ENCODE data around the gene LRRC23.
A peak's percentile ranks its signal among the peaks of the same experiment; 100 is the strongest.

LRRC23 gene

DNA sequence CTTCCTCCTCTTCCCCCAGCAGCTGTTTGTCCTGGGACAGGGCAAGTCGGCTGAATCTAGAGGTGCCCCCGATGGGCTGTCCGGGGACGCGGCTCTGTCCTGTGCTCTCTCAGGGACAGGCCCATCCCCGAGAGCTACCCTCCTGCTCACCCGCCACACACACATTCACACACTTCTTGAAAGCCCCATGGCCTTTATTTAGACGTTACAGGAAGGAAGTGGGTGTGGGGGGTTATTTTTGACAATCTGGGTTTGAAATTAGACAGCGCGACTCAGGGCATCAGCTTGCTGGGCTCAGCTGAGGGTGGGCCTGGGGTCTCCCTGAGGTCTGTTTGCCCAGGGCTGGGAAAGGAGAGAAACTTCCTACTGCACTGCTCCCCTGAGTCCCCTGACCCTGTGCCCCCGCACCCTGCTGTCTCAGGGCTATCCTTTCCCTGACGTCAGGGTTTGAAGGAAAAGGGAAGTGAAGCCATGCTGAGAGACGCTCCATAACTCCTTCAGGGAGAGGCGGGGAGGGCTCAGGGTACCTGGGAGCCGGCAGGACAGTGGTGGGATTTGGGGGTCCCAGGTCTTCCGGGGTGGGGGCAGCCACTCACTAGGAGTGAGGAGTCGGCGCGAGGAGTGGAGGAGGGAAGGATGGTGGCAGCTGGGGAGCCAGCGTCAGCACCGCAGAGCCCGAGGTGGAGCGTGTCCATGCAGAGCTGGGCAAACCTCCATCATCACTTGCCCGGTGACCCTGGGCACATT is 54.6 kb downstream of the LRRC23 start:
- no peak for DNase-seq

DNA sequence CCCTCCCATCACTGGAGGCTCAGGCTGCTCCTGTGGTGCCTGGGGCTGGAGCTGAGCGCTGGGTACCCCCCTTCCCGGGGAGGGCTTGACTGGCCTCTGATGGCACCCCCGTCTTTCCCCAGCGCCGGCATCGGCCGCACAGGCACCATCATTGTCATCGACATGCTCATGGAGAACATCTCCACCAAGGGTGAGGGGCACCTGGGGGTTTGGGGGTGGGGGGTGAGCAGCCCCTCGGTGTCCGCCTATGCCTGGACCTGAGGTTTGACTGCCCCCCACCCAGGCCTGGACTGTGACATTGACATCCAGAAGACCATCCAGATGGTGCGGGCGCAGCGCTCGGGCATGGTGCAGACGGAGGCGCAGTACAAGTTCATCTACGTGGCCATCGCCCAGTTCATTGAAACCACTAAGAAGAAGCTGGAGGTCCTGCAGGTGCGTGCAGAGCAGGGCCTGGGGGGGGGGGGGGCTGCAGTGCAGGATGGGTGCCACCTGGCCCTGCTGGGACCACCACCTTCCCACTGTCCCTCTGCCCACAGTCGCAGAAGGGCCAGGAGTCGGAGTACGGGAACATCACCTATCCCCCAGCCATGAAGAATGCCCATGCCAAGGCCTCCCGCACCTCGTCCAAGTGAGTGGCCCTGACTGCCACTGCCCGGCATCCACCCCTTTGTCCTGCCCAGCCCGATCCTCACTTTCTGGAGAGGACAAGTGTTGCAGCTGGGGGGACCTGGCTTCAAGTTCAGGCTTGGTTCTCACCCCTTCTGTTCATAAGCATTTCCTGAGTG is 55.4 kb downstream of the LRRC23 start:
- no peak for DNase-seq

DNA sequence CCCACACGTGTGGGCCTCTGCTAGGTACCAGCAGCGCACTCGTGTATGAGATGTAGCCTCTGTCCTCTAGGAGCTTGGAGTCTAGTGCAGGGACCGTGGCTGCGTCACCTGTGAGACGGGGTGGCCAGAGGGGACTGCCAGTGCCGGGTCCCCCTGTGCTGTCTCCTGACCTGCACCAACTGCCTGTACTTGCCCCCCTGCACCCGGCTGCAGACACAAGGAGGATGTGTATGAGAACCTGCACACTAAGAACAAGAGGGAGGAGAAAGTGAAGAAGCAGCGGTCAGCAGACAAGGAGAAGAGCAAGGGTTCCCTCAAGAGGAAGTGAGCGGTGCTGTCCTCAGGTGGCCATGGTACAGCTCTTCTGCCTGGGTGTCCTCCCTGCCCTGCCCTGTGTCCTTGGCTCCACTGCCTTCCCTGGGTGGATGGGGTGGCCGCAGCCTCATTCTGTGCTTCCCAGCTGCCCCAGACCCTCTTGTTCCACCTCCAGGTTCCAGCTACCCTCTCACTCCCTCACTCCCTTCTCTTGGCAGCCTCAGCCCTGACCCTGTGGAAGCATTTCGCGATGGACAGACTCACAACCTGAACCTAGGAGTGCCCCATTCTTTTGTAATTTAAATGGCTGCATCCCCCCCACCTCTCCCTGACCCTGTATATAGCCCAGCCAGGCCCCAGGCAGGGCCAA is 56.1 kb downstream of the LRRC23 start:
- DNase-seq, result no peak

DNA sequence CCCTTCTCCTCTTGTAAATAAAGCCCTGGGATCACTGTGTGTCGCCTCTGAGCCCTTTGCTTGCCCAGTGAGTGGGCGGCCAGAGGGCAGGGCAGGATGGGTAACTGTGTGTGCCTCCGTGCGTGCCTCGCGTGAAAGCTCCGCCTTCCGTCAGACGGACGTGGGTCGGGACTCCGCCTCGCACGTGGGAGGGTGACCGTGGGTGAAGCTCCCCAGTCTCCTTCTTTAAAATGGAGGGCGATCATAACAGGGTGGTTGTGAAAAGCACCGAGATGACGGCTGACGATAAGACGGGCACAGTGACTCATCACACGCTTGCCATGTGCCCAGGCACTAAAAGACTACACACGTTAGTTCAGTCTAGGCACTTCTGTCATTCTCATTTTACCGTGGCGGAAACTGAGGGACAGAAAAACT is 56.7 kb downstream of the LRRC23 start:
- no peak for DNase-seq

GRCh38 chr12:6961695-6962284 is 57.2 kb downstream of the LRRC23 start:
- peak; percentile 73 for DNase-seq

- no peak for DNase-seq
Observed at GRCh38 chr12:6962285-6963015, 57.8 kb downstream of the LRRC23 start.

DNA sequence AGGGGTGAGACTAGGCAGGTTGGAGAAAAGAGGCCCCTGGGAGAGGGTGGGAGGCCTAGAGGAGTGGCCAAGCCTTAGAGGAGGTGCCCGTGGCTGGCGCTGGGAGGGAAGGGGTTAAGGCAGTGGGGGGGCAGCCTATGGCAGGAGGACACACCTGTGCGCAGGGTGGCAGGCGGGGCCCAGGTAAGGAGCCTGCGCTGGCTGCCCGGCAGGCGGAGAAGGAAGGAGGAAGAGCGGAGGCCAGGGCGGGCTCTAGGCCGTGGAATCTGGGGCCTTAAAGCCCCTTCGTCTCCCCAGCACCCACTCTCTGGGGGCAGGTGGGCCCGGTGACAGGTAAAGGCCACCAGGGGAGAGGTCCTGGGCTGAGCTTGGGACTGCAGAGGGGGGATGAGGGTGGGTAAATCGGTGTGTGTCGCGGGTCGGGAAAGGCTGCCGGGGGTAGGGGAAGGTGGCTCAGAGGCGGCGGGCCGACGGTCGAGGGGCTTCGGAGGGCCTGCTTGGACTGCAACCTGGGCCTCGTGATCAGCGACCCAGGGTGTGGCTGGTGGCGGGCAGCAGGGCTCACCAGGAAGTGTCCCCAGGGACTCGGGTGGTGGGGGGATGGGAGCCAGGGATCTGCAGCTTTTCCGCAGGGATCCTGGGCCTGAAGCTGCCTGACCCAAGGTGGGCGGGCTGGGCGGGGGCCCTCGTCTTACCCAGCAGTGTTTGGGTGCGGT is 58.6 kb downstream of the LRRC23 start:
- no peak for DNase-seq
